BLaER1 (cell line): ENCODE results near the gene SHPK.

Experiments
- H3K27ac ChIP-seq: shearing (Covaris generic); formaldehyde crosslinking; 2 replicates; pipeline ENCODE4 v1.8.1; 2022
- H3K27me3 ChIP-seq: shearing (Covaris generic); formaldehyde crosslinking; 2 replicates; pipeline ENCODE4 v1.8.1; 2022
- H3K36me3 ChIP-seq: shearing (Covaris generic); formaldehyde crosslinking; 2 replicates; pipeline ENCODE4 v1.8.1; 2022
- H3K4me1 ChIP-seq: shearing (Covaris generic); formaldehyde crosslinking; 2 replicates; pipeline ENCODE4 v1.8.1; 2022
- H3K4me2 ChIP-seq: shearing (Covaris generic); formaldehyde crosslinking; 2 replicates; pipeline ENCODE4 v1.8.1; 2022
- H3K4me3 ChIP-seq: shearing (Covaris generic); formaldehyde crosslinking; 2 replicates; pipeline ENCODE4 v1.8.1; 2022
- H3K9ac ChIP-seq: shearing (Covaris generic); formaldehyde crosslinking; 2 replicates; pipeline ENCODE4 v1.8.1; 2022
- H3K9me3 ChIP-seq: shearing (Covaris generic); formaldehyde crosslinking; 2 replicates; pipeline ENCODE4 v1.8.1; 2022
- H4K20me1 ChIP-seq: shearing (Covaris generic); formaldehyde crosslinking; 2 replicates; pipeline ENCODE4 v1.8.1; 2022
- Cebpa-rat ChIP-seq: shearing (Covaris generic); IDR thresholded peaks from 2 replicates; pipeline ENCODE4 v1.8.1; 2022

The SHPK gene

GRCh38 chr17:3678095-3678820, 42.2 kb upstream of the SHPK start:
- no peaks in the 10 kb centered on the region for H3K27me3 ChIP-seq
- peaks cover 14% of the 10 kb centered on the region; the same call in 1 of the 2 replicates for H4K20me1 ChIP-seq
- H3K4me3 ChIP-seq: no peak overlapping the region
- no peak overlapping the region for H3K4me2 ChIP-seq
- H3K4me1 ChIP-seq: peaks cover 12% of the 10 kb centered on the region
- peaks cover 51% of the 10 kb centered on the region; the same call in 1 of the 2 replicates for H3K36me3 ChIP-seq
- no peak overlapping the region; the same call in 1 of the 2 replicates for H3K9ac ChIP-seq
- no peaks in the 10 kb centered on the region for H3K9me3 ChIP-seq
- no peak for TF ChIP-seq Cebpa-rat
- no peak overlapping the region for H3K27ac ChIP-seq

DNA sequence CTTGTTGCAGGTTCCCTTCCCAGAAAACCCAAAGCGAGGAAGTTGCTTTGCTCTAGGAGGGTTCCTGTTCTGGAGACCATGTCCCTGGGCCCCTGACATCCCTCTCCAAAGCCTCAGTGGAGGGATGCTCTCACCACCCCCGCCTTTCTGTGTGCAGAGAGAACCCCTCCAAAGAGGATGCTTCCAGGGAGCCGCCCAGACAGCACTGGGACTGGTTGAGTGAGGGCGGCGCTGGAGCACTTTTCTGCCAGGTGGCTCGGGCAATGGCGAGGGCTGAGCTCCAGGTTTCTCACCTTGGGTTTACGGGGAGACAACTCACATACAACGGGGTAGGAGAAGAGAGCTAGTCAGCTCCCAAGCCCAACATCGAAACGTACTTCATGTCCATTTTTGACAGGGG, 39.8 kb upstream of the SHPK start:
- H3K4me2 ChIP-seq: no peak overlapping the region
- H3K27ac ChIP-seq: no peak overlapping the region
- no peaks in the 10 kb centered on the region for H3K9me3 ChIP-seq
- H3K36me3 ChIP-seq: peaks cover 68% of the 10 kb centered on the region
- no peaks in the 10 kb centered on the region for H3K27me3 ChIP-seq
- H3K9ac ChIP-seq: no peak overlapping the region
- H3K4me3 ChIP-seq: no peak overlapping the region
- H3K4me1 ChIP-seq: no peaks in the 10 kb centered on the region
- no peak for TF ChIP-seq Cebpa-rat
- H4K20me1 ChIP-seq: peaks cover 29% of the 10 kb centered on the region; the same call in 1 of the 2 replicates

DNA sequence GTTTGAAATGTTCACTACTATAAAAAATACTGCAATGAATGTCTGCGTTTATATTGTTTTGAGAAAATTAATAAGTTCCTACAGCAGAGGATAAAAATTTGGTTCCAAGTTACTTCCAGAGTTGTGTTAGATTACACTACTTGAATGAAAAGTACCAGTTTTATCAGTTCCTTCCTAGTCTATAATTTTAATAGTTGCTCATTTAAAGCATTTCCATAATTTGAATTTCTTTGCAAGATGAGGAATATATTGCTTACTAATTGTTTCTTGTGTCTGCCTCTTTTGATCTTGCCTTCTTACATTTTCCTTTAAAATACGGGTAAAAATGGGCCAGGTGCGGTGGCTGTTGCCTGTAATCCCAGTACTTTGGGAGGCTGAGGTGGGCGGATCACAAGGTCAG, 36.5 kb upstream of the SHPK start:
- no peak overlapping the region for H3K4me3 ChIP-seq
- peaks cover 56% of the 10 kb centered on the region for H3K36me3 ChIP-seq
- H3K9ac ChIP-seq: no peak overlapping the region
- peaks cover 42% of the 10 kb centered on the region for H4K20me1 ChIP-seq
- no peaks in the 10 kb centered on the region for H3K9me3 ChIP-seq
- H3K27me3 ChIP-seq: no peaks in the 10 kb centered on the region
- peaks cover 16% of the 10 kb centered on the region for H3K4me1 ChIP-seq
- H3K4me2 ChIP-seq: no peak overlapping the region
- TF ChIP-seq Cebpa-rat: no peak
- no peak overlapping the region for H3K27ac ChIP-seq

DNA sequence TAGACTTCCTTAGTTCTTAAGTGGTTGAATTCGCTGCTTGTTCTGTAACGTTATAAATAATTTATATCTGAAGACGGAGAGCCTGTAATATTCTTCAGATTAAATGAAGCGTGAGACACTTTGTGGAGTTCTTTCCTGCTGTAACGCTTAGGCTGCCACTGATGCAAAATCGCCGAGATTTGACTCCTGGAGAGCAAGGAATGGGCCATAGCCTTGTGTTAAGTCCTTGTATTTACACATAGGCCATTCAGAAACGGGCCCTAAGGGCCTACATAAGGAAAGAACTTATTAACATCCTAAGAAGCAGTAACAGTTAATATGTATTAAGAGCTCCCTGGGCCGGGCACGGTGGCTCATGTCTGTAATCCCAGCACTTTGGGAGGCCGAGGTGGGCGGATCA, 33.5 kb upstream of the SHPK start:
- peaks cover 35% of the 10 kb centered on the region for H3K4me1 ChIP-seq
- no peak for TF ChIP-seq Cebpa-rat
- H3K9me3 ChIP-seq: no peaks in the 10 kb centered on the region
- peaks cover 44% of the 10 kb centered on the region for H3K36me3 ChIP-seq
- H4K20me1 ChIP-seq: peaks cover 67% of the 10 kb centered on the region
- H3K4me2 ChIP-seq: peak overlapping the region; percentile 93
- H3K9ac ChIP-seq: peak overlapping the region; percentile 90
- H3K27me3 ChIP-seq: no peaks in the 10 kb centered on the region
- peak overlapping the region; percentile 86 for H3K4me3 ChIP-seq
- peak overlapping the region; percentile 85 for H3K27ac ChIP-seq

DNA sequence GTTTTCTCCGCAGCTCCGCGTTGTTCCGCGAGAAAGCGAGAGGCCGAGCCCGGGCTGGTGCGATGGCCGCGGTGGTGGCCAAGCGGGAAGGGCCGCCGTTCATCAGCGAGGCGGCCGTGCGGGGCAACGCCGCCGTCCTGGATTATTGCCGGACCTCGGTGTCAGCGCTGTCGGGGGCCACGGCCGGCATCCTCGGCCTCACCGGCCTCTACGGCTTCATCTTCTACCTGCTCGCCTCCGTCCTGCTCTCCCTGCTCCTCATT, 33.0 kb upstream of the SHPK start:
- peak overlapping the region; percentile 86 for H3K4me3 ChIP-seq
- peaks cover 72% of the 10 kb centered on the region for H4K20me1 ChIP-seq
- peaks cover 35% of the 10 kb centered on the region for H3K4me1 ChIP-seq
- H3K36me3 ChIP-seq: peaks cover 49% of the 10 kb centered on the region
- H3K9ac ChIP-seq: peak overlapping the region; percentile 90
- no peak for TF ChIP-seq Cebpa-rat
- H3K27ac ChIP-seq: peak overlapping the region; percentile 85
- H3K27me3 ChIP-seq: no peaks in the 10 kb centered on the region
- H3K9me3 ChIP-seq: no peaks in the 10 kb centered on the region
- peak overlapping the region; percentile 93 for H3K4me2 ChIP-seq

GRCh38 chr17:3668279-3669084, 32.4 kb upstream of the SHPK start, which contains the start of the genes EMC6 and TAX1BP3:
EMC6 (plus strand) TSS chr17:3668812; CDS start chr17:3669147, 335 bp downstream.
TAX1BP3 (minus strand) TSS chr17:3668578; CDS start chr17:3668526, 52 bp downstream.
- H3K36me3 ChIP-seq: peaks cover 52% of the 10 kb centered on the region

GRCh38 chr17:3667366-3668278, 31.6 kb upstream of the SHPK start:
- H3K9me3 ChIP-seq: no peaks in the 10 kb centered on the region
- peak overlapping the region; percentile 86 for H3K4me3 ChIP-seq
- peaks cover 72% of the 10 kb centered on the region for H4K20me1 ChIP-seq
- TF ChIP-seq Cebpa-rat: no peak
- no peaks in the 10 kb centered on the region for H3K27me3 ChIP-seq
- peak overlapping the region; percentile 99 for H3K4me2 ChIP-seq
- peaks cover 52% of the 10 kb centered on the region for H3K36me3 ChIP-seq
- H3K27ac ChIP-seq: peak overlapping the region; percentile 85
- H3K9ac ChIP-seq: peak overlapping the region; percentile 90
- peaks cover 35% of the 10 kb centered on the region for H3K4me1 ChIP-seq

More at GRCh38 chr17:3668279-3669084, 32.4 kb upstream of the SHPK start, which contains the start of the genes EMC6 and TAX1BP3:
- Histone ChIP-seq H3K4me2 (peak within 1 kb of the TSS; percentile 99), H3K27ac (peak within 1 kb of the TSS; percentile 85), H3K4me1 (peaks cover 35% of the 10 kb centered on the region), H3K27me3 (no peaks in the 10 kb centered on the region), H3K9ac (peak within 1 kb of the TSS; percentile 90), H4K20me1 (peaks cover 72% of the 10 kb centered on the region), H3K4me3 (peak within 1 kb of the TSS; percentile 86), H3K9me3 (no peaks in the 10 kb centered on the region)
- TF ChIP-seq Cebpa-rat: no peak

DNA sequence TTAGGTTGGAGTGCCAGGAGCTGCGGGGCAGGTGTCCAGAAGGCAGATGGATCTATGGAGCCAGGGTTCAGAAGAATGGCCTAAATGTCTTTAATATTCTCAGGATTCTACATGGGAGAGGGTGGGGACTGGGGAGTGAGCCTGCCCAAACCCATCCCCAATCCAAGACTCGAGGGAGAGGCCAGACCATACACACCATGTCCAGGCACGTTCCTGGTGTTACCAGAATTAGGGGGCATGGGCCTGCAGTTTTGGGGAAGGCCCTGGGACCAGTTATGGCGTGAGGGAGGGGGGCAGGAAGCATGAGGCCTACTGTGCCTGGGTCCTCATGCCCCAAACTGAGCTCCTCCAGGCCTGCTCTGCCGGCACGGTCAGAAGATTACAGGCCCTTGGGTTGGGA, 30.5 kb upstream of the SHPK start:
- no peaks in the 10 kb centered on the region for H3K27me3 ChIP-seq
- no peaks in the 10 kb centered on the region for H3K9me3 ChIP-seq
- 0 out of 2 replicates have a peak overlapping the region, but pooled peaks have one; percentile 15 for H3K9ac ChIP-seq
- no peak overlapping the region for H3K27ac ChIP-seq
- no peak overlapping the region for H3K4me3 ChIP-seq
- H3K36me3 ChIP-seq: peaks cover 54% of the 10 kb centered on the region
- H4K20me1 ChIP-seq: peaks cover 63% of the 10 kb centered on the region
- H3K4me2 ChIP-seq: peak overlapping the region; percentile 99
- peaks cover 35% of the 10 kb centered on the region for H3K4me1 ChIP-seq
- TF ChIP-seq Cebpa-rat: no peak

- Histone ChIP-seq H3K4me1 (peaks cover 35% of the 10 kb centered on the region), H4K20me1 (peaks cover 56% of the 10 kb centered on the region)
These were observed 29.8 kb upstream of the SHPK start for GRCh38 chr17:3665834-3666233.

More at GRCh38 chr17:3665834-3666233, 29.8 kb upstream of the SHPK start:
- no peak for TF ChIP-seq Cebpa-rat
- no peaks in the 10 kb centered on the region for H3K9me3 ChIP-seq
- H3K9ac ChIP-seq: 0 out of 2 replicates have a peak overlapping the region, but pooled peaks have one; percentile 15
- H3K27me3 ChIP-seq: no peaks in the 10 kb centered on the region
- no peak overlapping the region for H3K4me3 ChIP-seq
- H3K36me3 ChIP-seq: peaks cover 54% of the 10 kb centered on the region
- no peak overlapping the region for H3K27ac ChIP-seq
- 0 out of 2 replicates have a peak overlapping the region, but pooled peaks have one; percentile 99 for H3K4me2 ChIP-seq
